NCI-H524 (cell line): ENCODE results near the gene PAQR7.

Experiments
- DNase-seq, 2 experiments: peaks; one replicate each; lab custom pipeline; 2025; lab: John Stamatoyannopoulos, UW

The PAQR7 gene

DNA sequence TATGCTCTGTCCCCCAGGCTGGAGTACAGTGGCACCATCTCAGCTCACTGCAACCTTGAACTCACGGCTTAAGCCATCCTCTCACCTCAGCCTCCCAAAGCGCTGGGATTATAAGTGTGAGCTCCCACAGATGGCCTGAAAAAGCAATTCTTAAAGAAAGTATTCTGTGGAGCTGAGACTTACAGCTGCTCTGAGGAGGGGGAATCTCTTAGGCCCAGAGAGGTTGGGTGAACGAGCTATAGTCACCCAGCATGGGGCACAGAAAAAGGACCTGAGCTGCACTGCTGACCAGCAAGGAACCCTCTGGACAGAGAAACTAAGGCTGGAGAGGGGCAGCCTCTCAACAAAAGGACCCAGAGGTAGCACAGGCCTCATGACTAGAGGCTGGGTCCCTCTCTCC lies 1.3 kb downstream of the PAQR7 start:
- DNase-seq = no peak

DNA sequence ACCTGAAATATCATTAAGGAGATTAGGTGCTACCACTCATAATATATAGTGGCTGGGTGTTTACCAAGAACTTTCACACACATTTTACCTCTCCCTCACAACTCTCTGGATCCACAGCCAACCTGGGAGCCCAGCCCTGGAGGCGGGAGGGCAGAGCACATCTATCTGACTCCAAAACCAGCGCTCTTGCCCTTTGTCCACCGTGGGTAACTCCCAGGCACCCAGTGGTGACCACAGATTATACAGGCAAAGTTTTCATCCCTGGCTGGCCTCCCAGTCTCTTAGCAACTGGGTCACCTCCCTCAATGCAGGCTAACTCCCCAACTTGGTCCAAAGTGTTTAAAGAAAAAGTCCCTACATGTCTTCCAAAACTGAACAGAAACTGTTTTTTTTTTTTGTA lies 2.4 kb downstream of the PAQR7 start:
- no peak for DNase-seq

DNA sequence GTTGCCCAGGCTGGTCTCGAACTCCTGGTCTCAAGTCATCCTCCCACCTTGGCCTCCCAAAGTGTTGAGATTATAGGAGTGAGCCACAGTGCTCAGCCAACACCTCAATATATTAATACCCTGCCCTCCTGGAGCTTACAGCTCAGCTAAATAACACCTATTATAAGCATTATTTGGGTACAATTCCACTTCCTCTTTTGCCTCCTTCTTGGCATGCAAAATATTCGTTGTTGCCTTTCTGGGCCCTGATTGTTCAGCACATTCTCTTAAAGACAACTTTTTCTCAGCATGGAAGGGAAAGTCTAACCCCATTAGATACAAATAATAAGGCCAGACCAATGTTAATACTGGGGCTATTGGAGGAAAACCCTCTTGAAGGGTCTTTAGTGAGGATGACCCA lies 2.8 kb downstream of the PAQR7 start:
- no peak for DNase-seq

DNA sequence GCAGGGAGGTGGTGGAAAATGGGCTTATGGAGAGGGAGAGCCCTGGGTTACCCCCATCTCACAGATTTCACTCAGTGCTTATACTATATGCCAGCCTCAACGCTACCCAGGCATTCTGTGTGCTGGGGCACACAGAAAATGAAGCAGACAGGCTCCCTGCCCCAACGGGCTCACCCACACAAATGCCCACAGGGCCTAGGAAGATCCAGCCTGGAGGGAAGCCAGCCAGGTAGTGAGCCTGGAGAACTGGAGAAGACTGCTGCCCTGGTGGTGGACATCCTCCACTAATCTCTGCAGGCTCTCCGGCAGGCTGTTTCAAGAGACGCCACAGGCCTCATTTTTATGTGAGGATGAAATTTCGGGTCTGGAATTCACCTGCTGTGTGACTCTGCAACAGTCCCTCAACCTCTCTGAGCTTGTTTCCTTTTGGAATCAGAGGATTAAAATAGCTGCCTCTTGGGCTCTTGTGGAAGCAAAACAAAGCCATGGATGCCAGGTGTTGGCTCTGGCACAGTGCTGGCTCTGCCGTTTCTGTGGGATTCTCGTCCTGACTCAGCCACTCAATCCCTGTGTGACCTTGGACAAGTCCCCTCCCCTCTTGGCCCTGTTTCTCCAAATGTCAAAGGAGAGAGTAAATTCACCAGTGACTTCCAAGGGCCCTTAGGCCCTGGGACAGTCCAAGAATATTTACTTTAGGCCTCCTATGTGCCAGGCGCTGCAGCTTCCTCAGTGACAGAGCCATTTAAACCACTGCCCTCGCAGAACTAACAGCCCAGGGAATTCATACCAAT lies 3.6 kb downstream of the PAQR7 start:
- DNase-seq = no peak

DNA sequence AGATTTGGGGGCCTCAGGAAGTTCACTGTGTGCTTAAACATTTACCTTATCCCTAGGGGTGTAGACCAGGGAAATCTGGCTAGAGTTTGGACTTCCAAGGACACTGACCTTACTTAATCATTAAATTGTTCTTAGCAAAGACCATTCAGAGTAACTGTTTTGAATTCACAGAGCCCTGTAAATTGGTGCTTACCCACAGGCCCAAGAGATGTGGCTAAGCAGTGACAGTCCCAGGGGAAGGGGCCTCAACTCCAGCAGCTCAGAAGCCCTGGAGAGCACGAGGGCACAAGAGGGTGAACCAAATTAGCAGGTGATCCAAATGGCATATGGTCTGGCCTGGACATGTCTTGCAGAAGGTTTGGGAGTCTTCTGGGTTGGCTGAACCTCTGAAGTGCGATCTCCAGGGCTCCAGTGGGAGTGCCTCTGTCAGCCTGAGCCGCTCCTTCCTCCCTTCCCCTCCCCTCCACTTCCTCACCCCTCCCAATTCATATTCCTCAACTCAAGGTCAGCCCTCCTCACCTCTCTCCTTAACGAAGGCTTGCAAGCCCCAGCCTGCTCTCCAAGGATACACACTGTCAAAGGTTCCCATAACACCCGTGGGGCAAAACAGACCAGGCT lies 4.3 kb downstream of the PAQR7 start:
- peak; percentile 14 to 21 for DNase-seq

DNA sequence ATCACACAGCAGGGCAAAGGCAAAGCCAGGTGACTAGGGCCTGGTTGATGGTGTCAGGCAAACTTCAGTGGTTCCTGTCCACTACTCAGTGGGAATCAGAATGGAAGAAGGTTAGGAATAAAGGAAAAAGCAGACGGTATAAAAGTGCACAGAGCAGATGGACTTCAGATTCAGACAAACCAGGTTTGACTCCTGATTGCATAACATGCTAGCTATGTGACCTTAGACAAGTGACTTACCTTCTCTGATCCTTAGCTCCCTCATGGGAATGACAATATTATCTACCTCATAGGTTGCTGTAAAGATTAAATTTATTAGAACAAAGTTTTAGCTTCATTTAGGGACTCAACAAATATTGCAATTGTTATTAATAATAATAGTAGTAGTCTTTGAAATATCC lies 4.9 kb downstream of the PAQR7 start:
- DNase-seq = no peak

DNA sequence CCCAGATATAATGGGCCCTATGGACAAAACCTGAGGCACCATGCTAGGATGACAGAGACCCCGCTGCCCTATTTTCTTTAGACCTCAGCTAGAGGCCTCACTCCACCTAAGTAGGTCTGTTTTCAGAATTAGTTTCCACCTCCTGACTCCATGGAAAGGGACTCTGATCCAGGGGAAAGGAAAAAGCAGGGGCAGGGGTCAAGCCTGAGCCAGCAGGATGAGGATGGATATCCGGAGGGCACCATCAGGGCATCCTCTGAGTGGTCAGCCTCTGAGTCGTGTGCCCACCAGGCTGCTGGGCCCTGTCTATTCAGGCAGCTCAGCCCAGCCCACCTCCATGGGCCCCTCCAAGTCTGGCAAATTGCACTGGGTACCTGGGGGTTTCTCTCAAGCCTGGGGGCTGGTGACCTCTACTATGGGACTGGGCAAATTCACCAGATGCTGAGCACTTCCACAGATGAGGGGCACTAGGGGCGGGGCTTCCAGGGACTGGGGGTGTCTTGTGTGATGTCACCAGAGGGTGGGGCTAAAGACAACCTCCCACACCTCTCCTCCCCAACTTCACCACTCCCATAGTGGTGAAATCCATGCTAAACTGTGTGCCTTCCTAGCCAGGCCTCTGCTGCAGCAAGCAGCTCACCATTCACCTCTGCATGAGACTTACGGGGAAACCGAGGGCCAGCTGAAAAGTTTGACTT lies 5.5 kb downstream of the PAQR7 start:
- DNase-seq = no peak

DNA sequence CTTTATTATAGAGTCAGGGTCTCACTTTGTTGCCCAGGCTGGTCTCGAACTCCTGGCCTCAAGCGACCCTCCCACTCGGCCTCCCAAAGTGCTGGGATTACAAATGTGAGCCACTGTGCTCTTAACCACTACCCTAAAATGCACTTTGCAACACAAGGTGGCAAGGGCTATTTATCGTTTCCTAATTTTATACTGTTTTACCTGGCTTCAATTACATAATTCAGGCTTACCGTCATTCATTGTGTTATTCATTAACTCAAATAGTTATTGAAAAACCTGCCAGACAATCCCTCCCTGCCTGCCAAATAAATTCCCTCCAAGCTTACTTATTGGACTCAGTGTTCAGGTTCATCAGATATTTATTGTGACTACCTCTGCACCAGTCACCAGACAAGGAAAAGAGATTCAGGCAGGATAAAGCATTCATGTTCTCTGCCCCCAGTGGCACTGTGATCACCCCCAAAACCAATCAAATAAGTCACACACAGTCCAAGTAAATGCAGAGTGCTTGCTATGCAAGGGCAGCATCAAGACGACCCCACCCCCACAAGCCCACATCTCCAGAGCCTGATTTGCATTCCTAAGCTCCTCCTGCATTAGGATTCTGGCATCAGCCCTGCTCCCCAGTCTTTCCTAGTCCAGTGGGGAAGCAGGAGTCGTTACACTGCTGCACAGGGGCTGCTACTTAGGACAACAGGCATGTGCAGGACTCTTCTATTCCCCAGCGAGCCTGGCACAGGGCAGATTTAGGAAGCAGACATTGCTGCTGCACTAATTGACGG lies 8.1 kb downstream of the PAQR7 start:
- no peak for DNase-seq

DNA sequence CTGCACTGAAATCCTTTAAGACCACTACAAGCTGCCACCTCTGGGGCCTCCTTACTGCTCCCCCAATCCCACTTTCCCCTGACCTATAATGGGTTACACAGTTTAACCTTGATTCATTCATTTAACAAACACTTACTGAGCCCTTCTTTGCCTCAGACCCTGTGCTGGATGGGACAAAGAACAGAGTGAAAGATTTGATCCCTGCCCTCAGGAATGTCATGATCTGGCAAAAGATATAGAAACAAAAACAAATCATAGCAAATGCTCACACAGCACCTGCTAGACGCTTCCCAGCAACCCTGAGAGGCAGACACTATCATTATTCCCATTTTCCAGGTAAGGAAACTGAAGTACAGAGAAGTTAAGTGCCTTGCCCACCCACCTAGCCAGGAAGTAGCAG lies 9.2 kb downstream of the PAQR7 start:
- no peak for DNase-seq

DNA sequence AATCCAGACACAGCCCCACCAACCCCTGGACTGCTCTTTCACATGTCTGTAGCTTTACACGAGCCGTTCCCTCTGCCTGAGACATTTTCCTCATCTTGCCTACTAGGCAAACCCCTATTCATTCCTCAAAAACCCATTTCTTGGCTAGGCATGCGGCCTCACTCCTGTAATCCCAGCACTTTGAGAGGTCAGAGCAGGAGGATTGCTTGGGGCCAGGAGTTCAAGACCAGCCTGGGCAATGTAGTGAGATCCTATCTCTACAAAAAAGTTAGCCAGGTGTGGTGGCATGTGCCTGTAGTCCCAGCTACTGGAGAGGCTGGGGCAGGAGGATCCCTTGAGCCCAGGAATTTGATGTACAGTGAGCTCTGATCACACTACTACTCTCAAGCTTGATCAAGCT lies 11.1 kb downstream of the PAQR7 start:
- no peak for DNase-seq

DNA sequence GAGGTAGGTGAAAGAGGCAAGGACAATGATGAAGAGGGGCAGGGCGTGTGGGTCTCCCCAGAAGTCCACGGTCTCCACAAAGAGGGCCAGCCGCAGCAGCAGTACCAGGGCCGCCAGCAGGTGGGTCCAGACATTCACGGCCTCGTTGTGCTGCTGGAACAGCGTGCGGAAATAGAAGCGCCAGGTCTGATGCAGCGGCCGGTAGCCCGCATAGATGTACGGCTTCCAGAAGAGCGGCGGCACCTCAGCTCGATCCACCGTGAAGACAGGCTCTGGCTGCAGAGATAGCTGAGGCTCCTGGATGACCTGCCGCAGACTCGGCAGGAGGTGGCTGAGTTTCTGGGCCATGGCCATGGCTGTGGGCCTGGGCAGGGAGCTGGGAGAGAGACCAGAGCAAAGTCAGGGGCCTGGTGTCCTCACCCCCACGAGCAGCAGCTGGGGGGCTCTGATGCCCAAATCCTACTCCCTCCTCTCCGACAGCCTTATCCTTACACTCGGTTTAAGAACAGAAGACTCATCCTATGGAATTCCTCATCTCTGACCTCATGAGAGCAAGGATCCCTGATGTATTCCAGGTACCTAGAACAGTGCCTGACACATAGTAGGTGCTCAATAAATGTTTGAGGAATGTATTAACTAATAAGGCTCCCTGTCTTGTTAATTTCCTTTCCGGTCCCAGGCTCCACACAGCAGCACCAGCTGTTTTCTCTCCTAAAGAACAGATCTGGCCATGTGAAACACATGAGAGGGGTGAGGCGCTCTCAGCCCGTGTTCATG lies 11.8 kb downstream of the PAQR7 start:
- no peak for DNase-seq

DNA sequence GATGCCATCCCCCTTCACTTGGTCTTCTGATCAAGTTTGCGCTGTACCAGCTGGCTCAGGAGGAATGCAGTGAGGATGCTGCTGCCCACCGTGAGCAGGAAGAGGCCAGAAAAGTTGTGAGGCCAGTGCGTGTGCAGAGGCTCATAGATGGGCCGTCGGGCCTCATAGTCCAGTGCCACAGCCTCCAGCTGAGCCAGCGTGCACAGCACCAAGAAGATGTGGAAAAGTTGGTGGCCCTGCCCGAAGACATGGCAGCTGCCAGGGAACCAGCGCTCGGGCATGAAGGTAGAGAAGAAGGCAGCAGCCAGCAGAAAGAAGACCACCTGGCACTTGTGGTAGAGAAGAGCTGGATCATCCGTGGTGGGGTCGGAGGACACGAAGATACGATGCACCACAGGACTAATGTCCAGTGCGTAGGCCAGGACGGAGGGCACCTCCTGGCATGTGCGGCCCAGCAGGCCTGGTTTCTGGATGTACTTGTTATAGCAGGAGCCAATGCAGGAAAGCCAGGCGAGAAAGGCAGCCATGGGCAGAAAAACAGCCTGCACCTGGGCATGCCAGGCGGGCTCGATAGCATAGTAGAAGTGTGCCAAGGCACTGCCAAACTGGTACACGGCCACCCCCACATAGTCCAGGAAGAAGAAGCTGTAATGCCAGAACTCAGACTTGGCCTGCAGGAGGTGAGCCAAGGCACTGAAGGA lies 12.6 kb downstream of the PAQR7 start:
- DNase-seq = no peak

DNA sequence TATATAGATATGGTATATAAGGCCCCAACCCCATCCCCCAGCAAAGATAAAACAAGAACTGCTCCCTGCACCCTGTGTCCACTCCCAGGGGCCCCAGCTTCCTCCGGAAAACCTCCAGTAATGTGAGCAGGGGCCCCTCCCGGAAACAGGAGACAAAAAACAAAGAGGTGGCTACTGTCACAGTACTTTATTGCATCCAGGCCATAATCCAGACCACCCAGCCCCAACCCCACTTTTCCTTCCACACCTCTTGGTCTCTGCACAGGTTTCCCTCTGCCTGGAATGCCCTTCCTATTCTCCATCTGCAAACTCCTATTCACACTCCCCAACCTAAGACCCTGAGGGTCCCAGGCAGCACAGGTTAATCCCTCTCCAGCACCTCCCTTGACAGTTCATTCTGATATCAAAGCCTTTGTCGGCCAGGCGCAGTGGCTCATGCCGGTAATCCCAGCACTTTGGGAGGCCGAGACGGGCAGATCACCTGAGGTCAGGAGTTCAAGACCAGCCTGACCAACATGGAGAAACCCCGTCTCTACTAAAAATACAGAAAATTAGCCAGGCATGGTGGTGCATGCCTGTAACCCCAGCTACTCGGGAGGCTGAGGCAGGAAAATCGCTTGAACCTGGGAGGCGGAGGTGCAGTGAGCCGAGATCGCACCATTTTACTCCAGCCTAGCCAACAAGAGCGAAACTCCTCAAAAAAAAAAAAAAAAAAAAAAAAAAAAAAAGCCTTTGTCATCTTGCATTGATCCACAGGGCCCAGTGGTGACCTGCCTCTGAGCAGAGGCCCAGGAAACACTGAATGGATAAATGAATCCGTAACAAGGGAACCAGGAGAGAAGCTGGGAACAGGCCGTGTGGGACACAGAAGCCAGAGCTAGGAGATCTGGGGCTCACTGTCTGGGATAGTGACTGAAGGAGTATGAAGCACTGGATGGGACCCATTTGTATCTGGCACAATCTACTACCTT lies 13.9 kb downstream of the PAQR7 start:
- DNase-seq = no peak

DNA sequence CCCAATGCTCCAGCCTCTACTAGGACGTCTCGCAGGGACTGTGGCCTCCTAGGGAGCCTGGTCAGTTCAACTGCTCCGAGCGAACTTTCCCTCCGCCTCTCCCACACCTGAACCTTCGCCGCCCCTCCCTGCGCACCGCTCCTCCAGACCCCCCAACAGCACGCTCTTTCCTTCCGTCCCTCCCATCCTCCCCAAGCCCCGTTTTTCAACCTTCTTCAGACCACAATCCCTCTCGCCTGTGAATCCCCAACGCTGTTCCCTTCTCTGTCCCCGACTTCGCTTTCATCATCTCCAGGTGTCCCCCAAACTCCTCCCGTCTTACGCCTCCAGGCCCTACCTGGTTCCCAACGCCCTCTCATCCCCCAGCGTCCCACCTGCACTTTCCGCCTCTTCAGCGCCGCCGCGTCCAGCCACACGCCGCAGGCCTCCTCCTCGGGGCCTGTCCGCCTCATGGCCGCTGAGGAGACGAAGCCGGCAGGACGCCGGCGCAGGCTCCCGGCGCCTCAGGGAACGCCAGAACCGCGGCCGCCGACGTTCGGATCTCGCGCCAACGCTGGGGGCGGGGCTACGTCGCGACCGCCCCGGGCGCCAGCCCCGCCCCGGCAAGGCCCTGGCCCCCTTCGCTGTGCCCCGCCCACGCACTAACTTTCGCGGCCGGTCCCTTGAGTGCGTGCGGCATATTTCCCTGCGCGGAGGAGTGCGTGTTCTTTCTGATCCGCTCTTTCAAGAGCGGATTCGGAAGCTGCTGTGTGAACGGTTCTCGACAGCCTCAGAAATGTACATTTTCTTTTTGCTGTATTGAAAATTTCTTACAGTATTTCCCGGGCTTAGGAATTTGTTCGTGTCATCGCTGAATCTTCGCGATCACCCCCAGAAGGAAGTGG lies 16.4 kb downstream of the PAQR7 start, which contains the start of gene AUNIP:
Gene AUNIP, minus strand, starts transcription at position 552 of the 884 bp plus-strand sequence. Its CDS starts 100 bp downstream, at position 452.
- peak; percentile 59 to 77 for DNase-seq

DNA sequence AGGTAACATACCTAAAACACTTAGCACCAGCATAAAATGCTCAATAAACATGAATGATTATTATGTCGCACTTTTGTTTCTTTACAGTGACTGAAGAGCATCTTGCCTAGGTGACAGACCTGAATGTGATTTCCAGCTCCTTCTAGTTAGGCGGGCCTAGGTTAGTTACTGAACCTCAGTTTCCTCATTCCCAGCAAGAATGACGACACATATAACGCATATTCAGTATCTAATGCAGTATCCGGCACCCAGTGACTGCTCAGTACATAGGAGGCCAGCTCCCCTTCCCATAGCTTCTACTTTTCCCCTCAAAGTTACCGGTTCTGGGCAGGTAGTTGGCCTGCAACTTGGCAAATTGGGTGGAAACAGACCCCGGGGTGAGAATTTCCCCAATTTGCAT lies 17.0 kb downstream of the PAQR7 start:
- no peak for DNase-seq

DNA sequence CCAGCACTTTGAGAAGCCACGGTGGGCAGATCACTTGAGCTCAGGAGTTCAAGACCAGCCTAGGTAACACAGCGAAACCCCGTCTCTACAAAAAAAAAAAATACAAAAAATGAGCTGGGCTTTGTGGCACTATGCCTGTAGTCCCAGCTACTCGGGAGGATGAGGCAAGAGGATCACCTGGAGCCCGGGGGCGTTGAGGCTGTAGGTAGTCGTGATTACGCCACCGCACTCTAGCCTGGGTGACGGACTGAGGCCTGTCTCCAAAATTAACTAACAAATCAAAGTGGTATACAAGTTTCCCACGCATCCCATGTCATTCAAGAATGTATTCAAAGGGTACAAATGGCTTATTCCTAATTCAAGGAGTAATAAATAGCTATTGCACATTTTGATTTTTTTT lies 18.7 kb downstream of the PAQR7 start:
- DNase-seq = no peak

DNA sequence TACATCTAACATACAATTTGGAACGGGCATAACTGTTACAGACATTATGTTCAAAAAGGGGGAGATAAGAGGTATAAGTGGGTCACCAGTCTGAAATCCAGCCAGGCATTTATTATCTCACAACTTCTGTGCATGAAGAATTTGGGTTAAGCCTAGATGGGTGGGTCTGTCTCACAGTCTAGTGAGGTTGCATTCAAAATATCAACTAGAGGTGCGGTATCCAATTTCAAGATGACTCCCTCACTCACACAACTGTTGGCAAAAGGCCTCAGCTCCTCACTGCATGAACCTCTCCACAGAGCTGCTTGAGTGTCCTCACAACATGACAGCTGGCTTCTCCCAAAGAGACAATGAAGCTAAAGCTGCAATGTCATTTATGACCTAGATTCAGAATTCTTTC lies 21.0 kb downstream of the PAQR7 start:
- DNase-seq = peak; percentile 3 to 44

DNA sequence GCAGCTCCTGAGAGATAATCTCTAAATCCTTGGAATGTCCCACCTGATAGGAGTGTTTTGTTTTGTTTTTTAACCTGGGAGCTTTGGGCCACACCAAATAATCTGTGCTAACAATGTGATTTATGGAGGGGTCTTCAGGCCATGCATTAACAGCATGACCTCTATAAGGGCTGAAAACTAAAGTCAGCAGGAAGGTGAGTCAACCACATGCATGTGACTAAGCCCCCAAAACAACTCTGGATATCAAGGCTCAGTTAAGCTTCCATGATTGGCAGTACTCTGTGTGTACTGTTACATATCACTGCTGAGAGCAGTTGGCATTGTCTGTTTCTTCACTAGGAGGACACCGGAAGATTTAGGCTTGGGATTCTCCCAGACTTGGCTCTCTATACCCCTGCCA lies 27.0 kb downstream of the PAQR7 start:
- no peak for DNase-seq

DNA sequence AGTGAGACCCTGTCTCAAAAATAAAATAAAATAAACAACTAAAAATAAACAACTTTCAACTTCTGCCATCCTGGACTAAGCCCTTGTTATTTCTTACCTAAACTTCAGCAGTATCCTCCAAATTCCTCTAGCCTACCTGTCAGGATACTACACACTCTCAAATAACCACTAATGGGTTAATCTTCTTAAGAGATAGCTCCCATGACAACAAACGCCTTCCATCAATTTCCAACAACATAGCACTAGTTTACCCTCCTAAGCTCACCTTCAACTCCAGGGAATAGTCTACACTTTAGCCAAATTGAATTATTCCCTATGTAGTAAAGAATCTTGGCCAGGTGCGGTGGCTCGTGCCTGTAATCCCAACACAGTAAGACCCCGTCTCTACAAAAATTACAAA lies 27.6 kb downstream of the PAQR7 start:
- no peak for DNase-seq
